ENCODE results near the gene CST7. TPM values are rescaled to one million over a fixed set of nuclear protein-coding genes. Genes with fewer than 3 reads are reported as not detected.

CST7 gene
- total RNA-seq, 2 donors from 2014 or later, result not detected

DNA sequence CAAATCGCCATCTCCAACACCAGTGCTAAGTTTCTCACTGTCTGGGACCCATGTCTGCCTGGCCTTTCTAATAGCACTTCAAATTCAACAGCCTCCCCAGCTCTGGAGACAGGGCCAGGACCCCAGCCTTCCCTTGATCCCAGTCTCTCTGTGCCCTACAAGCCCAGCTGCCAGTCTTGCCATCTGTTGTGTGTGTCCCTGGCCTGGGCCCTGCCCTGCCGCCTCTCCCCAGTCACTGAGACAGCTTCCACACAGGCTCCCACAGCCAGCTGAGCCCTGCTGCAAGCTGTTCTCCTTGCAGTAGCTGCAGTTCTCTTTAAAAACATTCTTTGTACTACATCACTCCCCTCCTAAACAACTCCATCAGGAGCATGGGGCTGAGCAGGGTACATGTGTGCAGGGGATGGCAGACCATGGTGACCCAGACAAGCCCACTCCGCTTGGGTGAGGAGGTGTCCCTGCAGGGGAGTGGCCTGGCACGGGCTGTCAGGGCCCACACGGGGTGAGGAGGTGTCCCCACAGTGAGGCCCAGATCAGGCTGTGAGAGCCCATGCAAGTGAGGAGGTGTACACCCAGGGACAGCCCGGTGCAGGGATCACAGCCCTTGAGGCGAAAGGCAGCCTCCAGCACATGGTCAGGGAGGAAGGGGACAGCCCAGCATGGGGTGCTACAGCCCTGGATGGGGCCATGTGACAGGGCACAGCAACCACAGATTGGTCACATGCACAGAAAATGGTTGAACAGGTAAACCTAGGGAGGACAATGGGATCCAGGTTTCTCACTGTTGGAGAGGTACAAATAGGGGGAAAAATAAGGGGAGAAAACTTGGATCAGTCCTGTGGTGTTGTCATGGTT is 16.2 kb downstream of the CST7 start:
- WGBS, 2 experiments (ENCODE audit: insufficient coverage in 1 of 2, insufficient read length in 1 of 2), result 91% methylated on average over 5 to 7 of the region's 7 CpGs

GRCh38 chr20:24966317-24967012 is 17.4 kb downstream of the CST7 start:
- Histone ChIP-seq H3K9me3 (ENCODE audit: control insufficient read depth, low read length) (no peaks in the 10 kb centered on the region), H3K4me1 (ENCODE audit: control insufficient read depth, insufficient read depth, low read length) (no peaks in the 10 kb centered on the region), H3K4me3 (ENCODE audit: low read length) (no peak overlapping the region), H3K27me3 (ENCODE audit: control insufficient read depth, insufficient read depth, low read length, poor library complexity, severe bottlenecking) (no peaks in the 10 kb centered on the region), H3K36me3 (ENCODE audit: control insufficient read depth, insufficient read depth, low read length) (peaks cover 54% of the 10 kb centered on the region), H3K27ac (ENCODE audit: low read depth, low read length) (no peak overlapping the region), H3K9ac (ENCODE audit: extremely low read depth, low read length, poor library complexity, severe bottlenecking) (no peak overlapping the region)
- H3K4me3 Mint-ChIP-seq, result no peak overlapping the region
- peaks cover 8% of the 10 kb centered on the region for H3K4me1 Mint-ChIP-seq
- no peak overlapping the region for H3K27ac Mint-ChIP-seq
- H3K9me3 Mint-ChIP-seq, result no peaks in the 10 kb centered on the region
- WGBS, 2 experiments (ENCODE audit: insufficient coverage in 1 of 2, insufficient read length in 1 of 2), result 93 to 94% methylated on average over 10 to 15 of the region's 15 CpGs
- no peak for TF ChIP-seq CTCF (conservative IDR thresholded peaks at IDR 0.05)
- no peaks in the 10 kb centered on the region for H3K27me3 Mint-ChIP-seq (ENCODE audit: insufficient read depth)
- peak; percentile 8 for DNase-seq
- H3K36me3 Mint-ChIP-seq (ENCODE audit: low read depth), result peaks cover 69% of the 10 kb centered on the region

More for the DNA sequence above, 16.2 kb downstream of the CST7 start:
- no peak for TF ChIP-seq CTCF (conservative IDR thresholded peaks at IDR 0.05)
- Histone ChIP-seq H3K27ac (ENCODE audit: low read depth, low read length) (peak overlapping the region; percentile 22), H3K9me3 (ENCODE audit: control insufficient read depth, low read length) (no peaks in the 10 kb centered on the region), H3K36me3 (ENCODE audit: control insufficient read depth, insufficient read depth, low read length) (peaks cover 49% of the 10 kb centered on the region), H3K4me1 (ENCODE audit: control insufficient read depth, insufficient read depth, low read length) (no peaks in the 10 kb centered on the region), H3K4me3 (ENCODE audit: low read length) (no peak overlapping the region), H3K9ac (ENCODE audit: extremely low read depth, low read length, poor library complexity, severe bottlenecking) (no peak overlapping the region), H3K27me3 (ENCODE audit: control insufficient read depth, insufficient read depth, low read length, poor library complexity, severe bottlenecking) (no peaks in the 10 kb centered on the region)
- no peak overlapping the region for H3K27ac Mint-ChIP-seq
- H3K27me3 Mint-ChIP-seq (ENCODE audit: insufficient read depth), result no peaks in the 10 kb centered on the region
- peaks cover 70% of the 10 kb centered on the region for H3K36me3 Mint-ChIP-seq (ENCODE audit: low read depth)
- peak; percentile 29 for DNase-seq
- H3K9me3 Mint-ChIP-seq, result no peaks in the 10 kb centered on the region
- no peak overlapping the region for H3K4me3 Mint-ChIP-seq
- H3K4me1 Mint-ChIP-seq, result peaks cover 16% of the 10 kb centered on the region

GRCh38 chr20:24968278-24968800 is 19.3 kb downstream of the CST7 start:
- Histone ChIP-seq H3K36me3 (ENCODE audit: control insufficient read depth, insufficient read depth, low read length) (peaks cover 54% of the 10 kb centered on the region), H3K9me3 (ENCODE audit: control insufficient read depth, low read length) (no peaks in the 10 kb centered on the region), H3K4me3 (ENCODE audit: low read length) (no peak overlapping the region), H3K27me3 (ENCODE audit: control insufficient read depth, insufficient read depth, low read length, poor library complexity, severe bottlenecking) (no peaks in the 10 kb centered on the region), H3K27ac (ENCODE audit: low read depth, low read length) (no peak overlapping the region), H3K9ac (ENCODE audit: extremely low read depth, low read length, poor library complexity, severe bottlenecking) (no peak overlapping the region), H3K4me1 (ENCODE audit: control insufficient read depth, insufficient read depth, low read length) (no peaks in the 10 kb centered on the region)
- Mint-ChIP-seq H3K36me3 (ENCODE audit: low read depth) (peaks cover 67% of the 10 kb centered on the region), H3K4me1 (no peaks in the 10 kb centered on the region), H3K27me3 (ENCODE audit: insufficient read depth) (no peaks in the 10 kb centered on the region), H3K27ac (no peak overlapping the region), H3K4me3 (no peak overlapping the region), H3K9me3 (no peaks in the 10 kb centered on the region)
- peak; percentile 11 for DNase-seq
- WGBS, 2 experiments (ENCODE audit: insufficient coverage in 1 of 2, insufficient read length in 1 of 2), result 95 to 97% methylated on average over 3 to 5 of the region's 5 CpGs
- TF ChIP-seq CTCF (conservative IDR thresholded peaks at IDR 0.05), result no peak
